Stimulated activated CD4-positive, alpha-beta T cell treated with anti-CD3 and anti-CD28 coated beads, Interleukin-1b, Interleukin-23, amount 100 ng/mL, for 1 hour (primary cell): ENCODE results near the gene ABHD17C.
A peak's percentile ranks its signal among the peaks of the same experiment; 100 is the strongest.
"Not testable (repeated sequence)": the region's sequence is repeated elsewhere in the genome, so short reads cannot be mapped to it uniquely, and the experiment has no call there.

Source experiments
- DNase-seq, 2 donors: peaks; one replicate each; pipeline ENCODE4 v3.0.0-alpha.2; 2020; ENCODE audit warnings: low read depth in 2 of 2

Gene ABHD17C

GRCh38 chr15:80695099-80695910 is at the start of gene ABHD17C:
Gene ABHD17C (plus strand): TSS chr15:80695310. CDS start chr15:80695430, 120 bp downstream.
- DNase-seq: peak in 1 of 2 donors; percentile 22

GRCh38 chr15:80645494-80646065 is 49.5 kb upstream of the ABHD17C start:
- no peak for DNase-seq

- not testable (repeated sequence) for DNase-seq
These were observed 47.7 kb upstream of the ABHD17C start for GRCh38 chr15:80647424-80647823.

GRCh38 chr15:80654299-80654698 is 40.8 kb upstream of the ABHD17C start:
- DNase-seq: no peak

- no peak for DNase-seq
These were observed 35.7 kb upstream of the ABHD17C start for GRCh38 chr15:80659375-80659774.

GRCh38 chr15:80660119-80660518 is 35.0 kb upstream of the ABHD17C start:
- DNase-seq: no peak

GRCh38 chr15:80662129-80662528 is 33.0 kb upstream of the ABHD17C start:
- DNase-seq: no peak

- DNase-seq: no peak
These were observed 32.2 kb upstream of the ABHD17C start for GRCh38 chr15:80662757-80663553.

- no peak for DNase-seq
These were observed 30.0 kb upstream of the ABHD17C start for GRCh38 chr15:80665151-80665550.

GRCh38 chr15:80667936-80668335 is 27.2 kb upstream of the ABHD17C start:
- DNase-seq: no peak

GRCh38 chr15:80668546-80669236 is 26.4 kb upstream of the ABHD17C start:
- no peak for DNase-seq

- no peak for DNase-seq
These were observed 25.3 kb upstream of the ABHD17C start for GRCh38 chr15:80669663-80670273.

- no peak for DNase-seq
These were observed 21.4 kb upstream of the ABHD17C start for GRCh38 chr15:80673561-80674244.

- DNase-seq: no peak
These were observed 20.9 kb upstream of the ABHD17C start for GRCh38 chr15:80674245-80674614.

- no peak for DNase-seq
These were observed 18.1 kb upstream of the ABHD17C start for GRCh38 chr15:80677041-80677440.

GRCh38 chr15:80679167-80679803 is 15.8 kb upstream of the ABHD17C start:
- DNase-seq: no peak

GRCh38 chr15:80679804-80680175 is 15.3 kb upstream of the ABHD17C start:
- no peak for DNase-seq

GRCh38 chr15:80682201-80682600 is 12.9 kb upstream of the ABHD17C start:
- no peak for DNase-seq

GRCh38 chr15:80684697-80685096 is 10.4 kb upstream of the ABHD17C start:
- no peak for DNase-seq

- DNase-seq: no peak
These were observed 9.5 kb upstream of the ABHD17C start for GRCh38 chr15:80685628-80686027.

- DNase-seq: no peak
These were observed 5.8 kb upstream of the ABHD17C start for GRCh38 chr15:80689294-80689693.
